RPMI7951 (cell line): ENCODE measurements around the gene PTER. TPM values are rescaled to one million over a fixed set of nuclear protein-coding genes. Genes with fewer than 3 reads are reported as not detected.

Experiments
- DNase-seq: peaks from one replicate; pipeline ENCODE4 v3.0.0-alpha.2; 2012; ENCODE audit warnings: low read depth
- total RNA-seq: library from RNA; depleted of rRNA; stranded (reverse); fragments of >200 nt; shearing (Covaris generic); gene quantifications from 2 replicates; pipeline ENCODE4 v1.2.3, GENCODE V29; 2014; rRNA removed

The PTER gene
- 29.0 and 41.9 TPM in 2 replicates for total RNA-seq

GRCh38 chr10:16436758-16437539 lies at the start of gene PTER:
PTER (plus strand) TSS chr10:16437010; CDS start chr10:16484385, 47,375 bp downstream.
- peak; percentile 95 for DNase-seq

GRCh38 chr10:16392531-16393069 lies 44.2 kb upstream of the PTER start:
- DNase-seq = no peak

GRCh38 chr10:16393271-16393858 lies 43.4 kb upstream of the PTER start:
- DNase-seq = no peak

- DNase-seq = no peak
These were observed 35.4 kb upstream of the PTER start for GRCh38 chr10:16401416-16401815.

GRCh38 chr10:16408379-16408778 lies 28.4 kb upstream of the PTER start:
- peak; percentile 6 for DNase-seq

- DNase-seq = no peak
These were observed 19.5 kb upstream of the PTER start for GRCh38 chr10:16417341-16417740.

GRCh38 chr10:16423599-16423998 lies 13.2 kb upstream of the PTER start:
- DNase-seq = no peak

- DNase-seq = no peak
These were observed 11.4 kb upstream of the PTER start for GRCh38 chr10:16425449-16425848.

GRCh38 chr10:16429539-16429938 lies 7.3 kb upstream of the PTER start:
- DNase-seq = no peak

GRCh38 chr10:16436367-16436757 lies 448 bp upstream of the PTER start:
- no peak for DNase-seq

GRCh38 chr10:16437540-16437894 lies 707 bp downstream of the PTER start:
- DNase-seq = peak; percentile 4

GRCh38 chr10:16439295-16439694 lies 2.5 kb downstream of the PTER start:
- DNase-seq = no peak

- peak; percentile 27 for DNase-seq
These were observed 3.8 kb downstream of the PTER start for GRCh38 chr10:16440396-16441133.

- DNase-seq = peak; percentile 33
These were observed 4.5 kb downstream of the PTER start for GRCh38 chr10:16441173-16441840.

- no peak for DNase-seq
These were observed 6.1 kb downstream of the PTER start for GRCh38 chr10:16442914-16443313.

- DNase-seq = no peak
These were observed 9.1 kb downstream of the PTER start for GRCh38 chr10:16445770-16446469.

GRCh38 chr10:16449454-16449853 lies 12.6 kb downstream of the PTER start:
- DNase-seq = no peak

- no peak for DNase-seq
These were observed 21.6 kb downstream of the PTER start for GRCh38 chr10:16458166-16458955.

- DNase-seq = no peak
These were observed 22.7 kb downstream of the PTER start for GRCh38 chr10:16459423-16459939.

- DNase-seq = no peak
These were observed 29.2 kb downstream of the PTER start for GRCh38 chr10:16466001-16466400.
